HUES64 (cell line): Measurements from ENCODE around the gene EPHA3.

ENCODE experiments used
- H3K27ac ChIP-seq: 2 replicates; pipeline ENCODE4 v1.7.0; 2013; ENCODE audit warnings: low read depth, low read length, inconsistent platforms
- H3K27me3 ChIP-seq: 2 replicates; pipeline ENCODE4 v1.6.1; 2013; ENCODE audit warnings: mild to moderate bottlenecking, low read length; ENCODE audit not compliant: insufficient read depth
- H3K36me3 ChIP-seq: 2 replicates; pipeline ENCODE4 v1.6.1; 2013; ENCODE audit warnings: mild to moderate bottlenecking, low read length; ENCODE audit not compliant: insufficient read depth
- H3K4me1 ChIP-seq: 2 replicates; pipeline ENCODE4 v1.6.1; 2013; ENCODE audit warnings: mild to moderate bottlenecking, low read length, moderate library complexity; ENCODE audit not compliant: insufficient read depth
- H3K4me3 ChIP-seq: 2 replicates; pipeline ENCODE4 v1.5.1; 2013; ENCODE audit warnings: mild to moderate bottlenecking, low read length, moderate library complexity
- H3K9ac ChIP-seq: 2 replicates; pipeline ENCODE4 v1.6.1; 2013; ENCODE audit warnings: mild to moderate bottlenecking, low read depth, low read length
- H3K9me3 ChIP-seq: 2 replicates; pipeline ENCODE4 v1.6.1; 2013; ENCODE audit warnings: low read depth, low read length; ENCODE audit not compliant: insufficient read depth
- WGBS: fragments of 150-250, 120-280 bp; methylation state at CpG from one replicate; pipeline ENCODE4 v1.1.7; 2013; ENCODE audit warnings: missing lambda C conversion rate; 5-methylcytosine and 5-hydroxymethylcytosine counted together

The EPHA3 gene

GRCh38 chr3:89449086-89449485, 341.7 kb downstream of the EPHA3 start:
- Histone ChIP-seq H3K27ac (no peak overlapping the region), H3K9ac (no peak overlapping the region), H3K4me1 (no peaks in the 10 kb centered on the region), H3K4me3 (no peak overlapping the region), H3K27me3 (no peaks in the 10 kb centered on the region), H3K9me3 (no peaks in the 10 kb centered on the region), H3K36me3 (no peaks in the 10 kb centered on the region)
- WGBS = 96% methylated on average over 4 of the region's 4 CpGs

DNA sequence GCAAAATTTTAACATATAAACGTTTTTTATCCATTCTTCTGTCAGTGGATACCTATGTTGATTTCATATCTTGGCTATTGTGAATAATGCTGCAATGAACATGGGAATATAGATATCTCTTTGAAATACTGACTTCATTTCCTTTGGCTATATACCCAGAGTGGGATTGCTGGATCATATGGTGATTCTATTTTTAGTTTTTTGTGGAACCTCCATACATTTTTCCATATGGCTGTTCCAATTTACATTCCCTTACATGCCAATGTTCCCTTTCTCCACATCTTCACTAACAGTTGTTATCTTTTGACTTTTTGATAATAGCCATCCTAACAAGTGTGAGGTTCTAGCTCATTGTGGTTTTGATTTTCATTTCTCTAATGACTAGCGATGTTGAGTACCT, 344.6 kb downstream of the EPHA3 start:
- Histone ChIP-seq H3K9ac (no peak overlapping the region), H3K36me3 (no peaks in the 10 kb centered on the region), H3K4me1 (no peaks in the 10 kb centered on the region), H3K4me3 (no peak overlapping the region), H3K9me3 (no peaks in the 10 kb centered on the region), H3K27ac (no peak overlapping the region), H3K27me3 (no peaks in the 10 kb centered on the region)
- WGBS = 100% methylated on average over 1 of the region's 2 CpGs

- WGBS = 97% methylated on average over 2 of the region's 2 CpGs
- Histone ChIP-seq H3K27ac (no peak overlapping the region), H3K9me3 (no peaks in the 10 kb centered on the region)
Measured at GRCh38 chr3:89455240-89455639, 347.8 kb downstream of the EPHA3 start.

DNA sequence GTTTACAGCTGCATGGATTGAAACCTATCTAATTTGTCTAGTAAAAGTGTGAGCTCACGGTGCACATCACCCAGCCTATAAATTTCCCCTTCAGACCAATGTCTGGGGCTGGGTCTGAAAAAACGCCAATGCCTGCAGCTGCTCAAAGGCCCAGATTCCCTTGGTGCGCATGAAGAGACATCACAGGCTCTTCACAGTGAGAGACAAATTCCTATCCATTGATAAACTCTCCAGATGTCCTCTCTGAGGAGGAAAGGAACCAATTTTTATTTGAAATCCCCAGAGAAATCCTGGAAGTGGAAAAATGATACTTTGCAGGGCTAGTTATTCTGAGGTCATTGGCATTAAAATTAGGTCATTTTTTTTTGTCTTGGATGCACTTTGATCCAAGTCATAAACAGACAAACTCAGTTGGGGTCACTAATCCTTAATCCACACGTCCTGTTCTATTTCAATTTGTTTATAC, 360.5 kb downstream of the EPHA3 start:
- Histone ChIP-seq H3K9ac (no peak overlapping the region), H3K9me3 (no peaks in the 10 kb centered on the region), H3K27ac (no peak overlapping the region), H3K36me3 (no peaks in the 10 kb centered on the region), H3K4me1 (peaks cover 7% of the 10 kb centered on the region; the same call in 1 of the 2 replicates), H3K4me3 (no peak overlapping the region), H3K27me3 (no peaks in the 10 kb centered on the region)
- WGBS = 69% methylated on average over 4 of the region's 4 CpGs

More at GRCh38 chr3:89455240-89455639, 347.8 kb downstream of the EPHA3 start:
- Histone ChIP-seq H3K4me1 (no peaks in the 10 kb centered on the region), H3K4me3 (no peak overlapping the region), H3K27me3 (no peaks in the 10 kb centered on the region), H3K9ac (no peak overlapping the region), H3K36me3 (no peaks in the 10 kb centered on the region)

DNA sequence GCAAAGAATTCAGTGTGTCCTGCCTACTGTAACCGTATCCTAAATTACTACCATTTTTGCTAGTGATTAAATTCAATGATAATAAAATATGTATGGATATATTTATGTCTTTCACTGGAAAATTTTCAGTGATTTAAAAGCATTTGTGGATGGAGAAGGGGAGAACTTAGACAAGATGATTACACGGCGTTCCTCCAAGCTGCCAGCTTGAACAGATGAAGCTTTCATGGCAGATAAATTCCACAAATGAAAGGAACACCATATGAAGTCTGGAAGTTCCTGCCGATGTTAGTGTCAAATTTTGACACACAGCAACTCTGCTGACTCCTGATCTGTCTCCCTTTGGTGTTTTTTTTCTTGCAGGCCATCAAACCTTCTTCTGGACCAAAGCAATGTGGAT, 364.7 kb downstream of the EPHA3 start:
- WGBS = 92% methylated on average over 3 of the region's 4 CpGs
- Histone ChIP-seq H3K4me3 (no peak overlapping the region), H3K9ac (no peak overlapping the region), H3K9me3 (no peaks in the 10 kb centered on the region), H3K4me1 (peaks cover 7% of the 10 kb centered on the region; the same call in 1 of the 2 replicates), H3K27me3 (no peaks in the 10 kb centered on the region), H3K36me3 (no peaks in the 10 kb centered on the region), H3K27ac (no peak overlapping the region)

DNA sequence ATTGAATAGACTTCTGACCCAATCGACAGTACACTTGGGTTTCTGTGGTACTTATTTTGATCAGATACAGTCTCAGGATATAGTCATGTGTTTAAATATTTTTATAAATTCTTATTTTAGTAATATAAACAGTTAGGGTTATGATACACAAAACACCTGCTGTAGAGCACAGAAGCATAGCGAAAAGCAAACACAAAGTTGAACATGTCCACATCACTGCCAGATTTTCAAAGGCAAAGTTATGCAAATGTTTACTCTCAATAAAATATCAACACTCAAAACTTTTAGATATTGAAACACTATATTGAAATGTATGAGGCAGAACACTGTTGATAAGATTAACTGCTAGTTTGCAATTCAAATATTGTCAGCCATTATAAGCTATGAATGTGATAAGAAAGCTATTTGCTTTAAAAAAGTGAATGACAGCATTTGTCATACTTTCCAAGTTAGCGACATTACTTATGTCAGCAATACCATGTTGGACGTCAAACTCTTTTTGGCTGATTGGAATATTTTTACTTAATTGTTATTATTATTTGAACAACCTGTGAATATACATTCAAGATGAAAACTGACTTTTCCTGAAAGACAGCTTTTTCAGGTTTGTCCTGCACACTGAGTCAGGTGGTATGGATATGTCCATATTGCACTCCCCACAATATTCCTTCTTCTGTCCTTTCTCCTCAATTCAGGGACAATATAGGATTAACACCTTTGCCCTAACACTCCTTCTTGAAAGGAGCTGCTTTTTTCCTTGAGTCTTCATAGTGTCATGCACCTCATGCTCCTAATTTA, 367.1 kb downstream of the EPHA3 start:
- no peaks in the 10 kb centered on the region for H3K27me3 ChIP-seq
- no peak overlapping the region for H3K9ac ChIP-seq
- WGBS = 84% methylated on average over 3 of the region's 4 CpGs
- no peaks in the 10 kb centered on the region for H3K4me1 ChIP-seq
- H3K9me3 ChIP-seq = no peaks in the 10 kb centered on the region
- no peak overlapping the region for H3K4me3 ChIP-seq
- no peak overlapping the region for H3K27ac ChIP-seq
- H3K36me3 ChIP-seq = no peaks in the 10 kb centered on the region

DNA sequence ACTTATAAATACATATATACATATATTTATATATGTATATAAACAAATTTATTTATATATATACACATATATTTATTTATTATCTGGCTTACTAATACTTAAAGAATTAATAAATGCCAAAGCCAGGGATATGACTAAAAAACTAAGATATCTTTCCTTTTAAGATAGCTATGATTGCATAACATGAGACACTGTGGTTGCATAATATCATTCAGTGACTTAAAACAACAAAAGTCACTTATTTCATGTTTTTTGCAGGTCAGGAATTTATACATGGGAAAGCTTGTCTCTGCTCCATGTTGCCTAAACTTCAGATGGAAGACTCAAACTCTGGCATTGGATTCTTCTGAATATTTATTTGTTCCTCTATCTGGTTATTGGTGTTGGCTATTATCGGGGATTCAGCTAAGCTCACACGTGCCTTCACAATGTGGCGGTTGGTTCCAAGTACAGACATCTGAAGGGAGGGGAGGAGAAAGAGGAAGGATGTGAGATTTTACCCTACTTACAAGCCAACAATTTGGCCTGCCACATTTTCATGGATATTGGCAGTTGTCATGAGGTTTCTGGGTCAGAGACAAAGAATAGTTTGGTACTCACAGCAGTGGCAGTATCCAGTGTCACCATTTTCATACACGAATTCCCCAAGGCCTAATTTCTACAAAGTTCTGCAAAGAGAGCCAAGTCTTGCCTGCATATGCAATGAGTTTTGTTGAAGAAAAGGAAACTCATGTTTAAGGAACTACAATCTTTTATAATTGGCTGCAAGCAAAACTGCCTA, 381.6 kb downstream of the EPHA3 start:
- Histone ChIP-seq H3K27ac (no peak overlapping the region), H3K27me3 (no peaks in the 10 kb centered on the region), H3K9me3 (no peaks in the 10 kb centered on the region), H3K4me3 (no peak overlapping the region), H3K4me1 (no peaks in the 10 kb centered on the region; the same call in 1 of the 2 replicates), H3K36me3 (no peaks in the 10 kb centered on the region), H3K9ac (no peak overlapping the region)
- 80% methylated on average over 4 of the region's 4 CpGs for WGBS

DNA sequence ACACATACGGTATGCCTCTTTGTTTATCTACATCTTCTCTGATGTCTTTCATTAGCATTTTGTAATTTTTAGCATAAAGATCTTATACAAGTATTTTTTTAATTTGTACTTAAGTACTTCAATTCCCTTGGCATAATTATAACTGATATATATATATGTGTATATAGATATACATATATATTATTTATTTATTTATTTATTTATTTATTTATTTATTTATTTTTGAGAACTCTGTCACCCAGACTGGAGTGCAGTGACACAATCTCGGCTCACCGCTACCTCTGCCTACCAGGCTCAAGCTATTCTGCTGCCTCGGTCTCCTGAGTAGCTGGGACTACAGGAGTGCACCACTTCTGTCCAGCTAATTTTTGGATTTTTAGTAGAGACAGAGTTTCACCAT, 382.7 kb downstream of the EPHA3 start:
- H3K9me3 ChIP-seq = no peaks in the 10 kb centered on the region
- 97% methylated on average over 3 of the region's 4 CpGs for WGBS
- no peak overlapping the region for H3K9ac ChIP-seq
- no peak overlapping the region for H3K4me3 ChIP-seq
- no peak overlapping the region for H3K27ac ChIP-seq
- no peaks in the 10 kb centered on the region for H3K36me3 ChIP-seq
- H3K4me1 ChIP-seq = no peaks in the 10 kb centered on the region; the same call in 1 of the 2 replicates
- H3K27me3 ChIP-seq = no peaks in the 10 kb centered on the region

DNA sequence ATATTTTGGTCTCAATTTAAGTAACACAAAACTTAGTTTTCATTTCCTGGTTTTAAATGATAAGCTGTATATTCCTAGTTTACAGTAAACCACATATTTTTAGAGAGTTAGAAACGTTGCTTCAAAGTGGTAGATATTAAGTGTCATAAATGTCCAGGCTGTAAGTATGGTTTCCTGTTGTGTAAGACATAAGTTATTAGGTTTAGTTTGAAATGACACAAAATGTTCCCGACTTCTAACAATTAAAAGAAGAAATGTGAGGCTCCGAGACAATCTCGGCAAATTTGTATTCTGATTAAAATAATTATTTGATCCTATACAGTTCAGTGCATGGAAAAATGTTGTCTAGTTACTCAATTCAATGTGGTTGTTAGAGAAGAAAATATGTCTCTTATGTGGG, 387.3 kb downstream of the EPHA3 start:
- WGBS = 96% methylated on average over 4 of the region's 4 CpGs
- no peaks in the 10 kb centered on the region for H3K36me3 ChIP-seq
- no peak overlapping the region for H3K4me3 ChIP-seq
- H3K27me3 ChIP-seq = no peaks in the 10 kb centered on the region
- H3K9me3 ChIP-seq = no peaks in the 10 kb centered on the region
- no peaks in the 10 kb centered on the region for H3K4me1 ChIP-seq
- H3K27ac ChIP-seq = no peak overlapping the region
- no peak overlapping the region for H3K9ac ChIP-seq

DNA sequence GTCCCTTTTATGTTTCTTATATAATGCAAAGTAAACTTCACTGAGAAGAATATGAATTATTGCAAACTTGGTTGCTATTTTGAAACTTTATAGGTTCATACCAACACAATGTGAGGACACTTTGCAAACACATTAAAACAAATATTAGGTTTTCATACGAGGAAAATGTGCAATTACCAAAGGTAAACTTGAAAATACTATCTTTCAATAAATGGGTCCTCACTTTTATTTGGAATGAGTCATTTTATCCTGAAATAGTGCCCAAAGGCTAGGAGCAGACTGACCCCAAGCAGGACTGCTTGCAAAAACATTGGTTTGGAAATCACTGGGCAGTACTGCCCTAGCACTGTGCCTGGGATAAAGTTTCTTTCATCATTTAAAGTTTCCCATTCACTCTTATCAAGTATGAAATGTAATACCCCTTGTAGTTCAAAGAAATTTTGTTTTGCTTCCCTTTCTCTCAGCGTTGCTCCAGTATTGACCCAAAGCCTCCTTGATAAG, 396.5 kb downstream of the EPHA3 start:
- Histone ChIP-seq H3K27me3 (no peaks in the 10 kb centered on the region), H3K9me3 (no peaks in the 10 kb centered on the region), H3K4me1 (no peaks in the 10 kb centered on the region), H3K36me3 (no peaks in the 10 kb centered on the region), H3K4me3 (no peak overlapping the region), H3K27ac (no peak overlapping the region), H3K9ac (no peak overlapping the region)
- WGBS = 94% methylated on average over 2 of the region's 2 CpGs

DNA sequence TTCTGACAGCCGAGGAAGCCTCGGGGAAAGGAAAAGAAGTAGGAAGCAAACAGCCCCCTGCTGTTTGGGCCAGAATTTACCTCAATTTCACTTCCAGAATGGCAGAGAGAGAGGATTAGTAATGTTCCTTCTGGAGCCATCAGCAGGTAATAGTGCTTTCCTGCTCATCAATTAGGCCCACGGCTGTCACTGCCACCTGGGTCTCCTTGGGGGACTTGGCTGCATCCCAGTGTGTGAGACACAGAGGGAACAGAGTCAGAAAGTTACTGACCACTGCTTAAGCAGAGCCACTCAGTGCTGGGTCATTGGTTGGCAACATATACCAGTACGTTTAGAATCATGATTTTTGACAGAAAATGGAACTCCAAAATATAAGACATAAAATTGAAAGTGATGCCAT, 397.0 kb downstream of the EPHA3 start:
- H3K27me3 ChIP-seq = no peaks in the 10 kb centered on the region
- H3K27ac ChIP-seq = no peak overlapping the region
- no peaks in the 10 kb centered on the region for H3K9me3 ChIP-seq
- no peak overlapping the region for H3K4me3 ChIP-seq
- H3K4me1 ChIP-seq = no peaks in the 10 kb centered on the region
- H3K9ac ChIP-seq = no peak overlapping the region
- no peaks in the 10 kb centered on the region for H3K36me3 ChIP-seq
- WGBS = 91% methylated on average over 4 of the region's 4 CpGs
